ENCODE measurements around the gene COQ8A.
"Not testable (repeated sequence)": the region's sequence is repeated elsewhere in the genome, so short reads cannot be mapped to it uniquely, and the experiment has no call there.

COQ8A gene

DNA sequence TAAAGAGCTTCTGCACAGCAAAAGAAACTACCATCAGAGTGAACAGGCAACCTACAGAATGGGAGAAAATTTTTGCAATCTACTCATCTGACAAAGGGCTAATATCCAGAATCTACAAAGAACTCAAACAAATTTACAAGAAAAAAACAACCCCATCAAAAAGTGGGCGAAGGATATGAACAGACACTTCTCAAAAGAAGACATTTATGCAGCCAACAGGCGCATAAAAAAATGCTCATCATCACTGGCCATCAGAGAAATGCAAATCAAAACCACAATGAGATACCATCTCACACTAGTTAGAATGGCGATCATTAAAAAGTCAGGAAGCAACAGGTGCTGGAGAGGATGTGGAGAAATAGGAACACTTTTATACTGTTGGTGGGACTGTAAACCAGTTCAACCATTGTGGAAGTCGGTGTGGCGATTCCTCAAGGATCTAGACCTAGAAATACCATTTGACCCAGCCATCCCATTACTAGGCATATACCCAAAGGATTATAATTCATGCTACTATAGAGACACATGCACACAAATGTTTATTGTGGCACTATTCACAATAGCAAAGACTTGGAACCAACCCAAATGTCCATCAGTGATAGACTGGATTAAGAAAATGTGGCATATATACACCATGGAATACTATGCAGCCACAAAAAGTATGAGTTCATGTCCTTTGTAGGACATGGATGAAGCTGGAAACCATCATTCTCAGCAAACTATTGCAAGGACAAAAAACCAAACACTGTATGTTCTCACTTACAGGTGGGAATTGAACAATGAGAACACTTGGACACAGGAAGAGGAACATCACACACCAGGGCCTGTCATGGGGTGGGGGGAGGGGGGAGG, 10.6 kb upstream of the COQ8A start:
- H2BK120ac ChIP-seq (ENCODE audit: low read depth, low read length), result not testable (repeated sequence)

DNA sequence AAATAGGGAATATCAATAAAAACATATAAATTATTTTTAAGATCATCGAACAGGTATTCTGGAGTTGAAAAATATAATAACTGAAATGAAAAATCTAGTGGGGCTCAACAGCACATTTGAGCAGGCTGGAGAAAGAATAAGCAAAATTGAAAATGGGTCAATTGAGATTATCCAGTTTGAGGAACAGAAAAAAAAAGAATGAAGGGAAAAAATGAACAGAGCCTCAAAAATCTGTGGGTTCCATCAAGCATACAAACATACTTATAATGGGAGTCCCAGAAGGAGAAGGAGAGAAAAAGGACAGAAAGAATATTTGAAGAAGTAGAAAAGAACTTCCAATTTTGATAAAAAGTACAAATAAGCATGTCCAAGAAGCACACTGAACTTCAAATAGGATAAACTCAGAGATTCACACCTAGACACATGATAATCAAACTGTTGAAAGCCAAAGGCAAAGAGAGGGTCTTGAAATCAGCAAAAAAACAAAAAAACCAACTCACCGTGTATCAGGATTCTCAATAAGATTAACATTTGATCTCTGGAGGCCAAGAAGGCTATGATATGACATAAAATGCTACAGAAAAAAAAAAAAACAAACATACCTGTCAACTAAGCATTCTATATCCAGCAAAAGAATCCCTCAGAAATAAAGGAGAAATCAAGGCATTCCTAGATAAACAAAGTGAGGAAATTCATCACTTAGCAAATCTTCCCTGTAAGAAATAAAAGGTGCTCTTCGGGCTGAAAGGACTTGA, 5.4 kb upstream of the COQ8A start:
- DNase-seq, result no peak

More for the DNA sequence above, 10.6 kb upstream of the COQ8A start:
- not testable (repeated sequence) for H3K9ac ChIP-seq (ENCODE audit: low read length); DNase-seq; H4K8ac ChIP-seq (ENCODE audit: low read depth, low read length); H3K27me3 ChIP-seq (ENCODE audit: insufficient read depth, low read length, poor library complexity); H3K23ac ChIP-seq (ENCODE audit: low read length); H3K4me2 ChIP-seq (ENCODE audit: low read length); H3K56ac ChIP-seq (ENCODE audit: low read length); H3K4ac ChIP-seq (ENCODE audit: low read depth, low read length); H3K18ac ChIP-seq (ENCODE audit: low read length); H3K36me3 ChIP-seq (ENCODE audit: control insufficient read depth, insufficient read depth, low read length); H3K4me1 ChIP-seq (ENCODE audit: control insufficient read depth, low read depth, low read length); H3K79me2 ChIP-seq (ENCODE audit: control insufficient read depth, insufficient read depth, low read length); H2BK15ac ChIP-seq (replicated peaks; ENCODE audit: low read depth); H2AK5ac ChIP-seq (ENCODE audit: low read length); H3K4me3 ChIP-seq (ENCODE audit: low read length); H3K27ac ChIP-seq (ENCODE audit: low read depth, low read length); H4K5ac ChIP-seq (ENCODE audit: low read length); H2BK5ac ChIP-seq (ENCODE audit: low read length); H3K79me1 ChIP-seq (ENCODE audit: low read length)
- WGBS (ENCODE audit: extremely low coverage, insufficient coverage, low lambda C conversion rate), result no CpG with 5 or more reads among the region's 5 CpGs

DNA sequence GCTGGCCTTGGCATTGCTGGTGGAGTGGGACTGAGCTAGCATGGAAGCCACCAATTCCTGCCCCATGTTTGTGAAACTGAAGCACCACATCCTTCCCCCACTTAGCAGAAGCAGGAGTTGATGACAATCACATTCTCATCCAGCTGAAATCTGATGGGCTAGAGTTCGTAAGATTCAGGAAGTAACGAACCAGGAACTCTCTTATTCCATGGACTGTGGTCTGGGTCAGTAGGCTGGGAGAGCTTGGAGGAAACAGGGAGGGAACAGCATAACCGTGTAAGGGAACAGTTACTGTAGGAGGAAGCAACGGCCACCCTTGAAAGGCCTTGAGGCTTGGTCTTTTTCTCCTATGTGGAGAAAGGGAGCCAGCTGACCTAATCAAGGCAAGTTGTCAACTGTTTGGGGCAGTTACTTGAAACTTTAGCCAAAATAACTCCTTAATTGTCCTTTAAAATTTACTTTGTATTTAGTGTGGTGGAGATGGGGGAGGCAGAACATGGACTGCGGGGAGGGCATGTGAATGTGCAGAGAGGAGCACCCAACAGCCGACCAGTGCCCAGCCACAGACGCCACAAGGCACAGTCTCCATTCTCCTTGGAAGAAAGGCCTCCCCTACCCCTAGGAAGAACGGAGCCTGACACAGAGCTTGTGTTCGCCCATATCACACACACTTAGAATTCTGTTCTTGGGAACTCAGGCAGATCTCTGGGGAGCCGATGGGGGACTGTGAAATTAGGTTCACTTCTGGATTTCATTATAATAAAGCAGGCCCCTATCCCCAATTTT, 2.0 kb upstream of the COQ8A start:
- no peak overlapping the region for H3K27ac ChIP-seq (ENCODE audit: low read depth, low read length)
- no peaks in the 10 kb centered on the region for H3K79me2 ChIP-seq (ENCODE audit: control insufficient read depth, insufficient read depth, low read length)
- no CpG with 5 or more reads among the region's 10 CpGs for WGBS (ENCODE audit: extremely low coverage, insufficient coverage, low lambda C conversion rate)

More for the DNA sequence above, 5.4 kb upstream of the COQ8A start:
- Histone ChIP-seq H4K8ac (ENCODE audit: low read depth, low read length) (no peak overlapping the region), H2BK120ac (ENCODE audit: low read depth, low read length) (no peak overlapping the region), H3K4me1 (ENCODE audit: control insufficient read depth, low read depth, low read length) (peaks cover 4% of the 10 kb centered on the region), H3K36me3 (ENCODE audit: control insufficient read depth, insufficient read depth, low read length) (no peaks in the 10 kb centered on the region), H3K79me1 (ENCODE audit: low read length) (no peaks in the 10 kb centered on the region), H2AK5ac (ENCODE audit: low read length) (no peak overlapping the region), H3K18ac (ENCODE audit: low read length) (no peak overlapping the region), H3K4ac (ENCODE audit: low read depth, low read length) (no peak overlapping the region), H3K79me2 (ENCODE audit: control insufficient read depth, insufficient read depth, low read length) (no peaks in the 10 kb centered on the region), H2BK15ac (replicated peaks; ENCODE audit: low read depth) (no peak overlapping the region), H3K27ac (ENCODE audit: low read depth, low read length) (no peak overlapping the region), H3K56ac (ENCODE audit: low read length) (no peak overlapping the region), H4K5ac (ENCODE audit: low read length) (no peak overlapping the region), H3K4me2 (ENCODE audit: low read length) (no peak overlapping the region), H2BK5ac (ENCODE audit: low read length) (no peak overlapping the region), H3K9ac (ENCODE audit: low read length) (no peak overlapping the region), H3K27me3 (ENCODE audit: insufficient read depth, low read length, poor library complexity) (no peaks in the 10 kb centered on the region), H3K23ac (ENCODE audit: low read length) (no peak overlapping the region), H3K4me3 (ENCODE audit: low read length) (no peak overlapping the region)
- no CpG with 5 or more reads among the region's 3 CpGs for WGBS (ENCODE audit: extremely low coverage, insufficient coverage, low lambda C conversion rate)

DNA sequence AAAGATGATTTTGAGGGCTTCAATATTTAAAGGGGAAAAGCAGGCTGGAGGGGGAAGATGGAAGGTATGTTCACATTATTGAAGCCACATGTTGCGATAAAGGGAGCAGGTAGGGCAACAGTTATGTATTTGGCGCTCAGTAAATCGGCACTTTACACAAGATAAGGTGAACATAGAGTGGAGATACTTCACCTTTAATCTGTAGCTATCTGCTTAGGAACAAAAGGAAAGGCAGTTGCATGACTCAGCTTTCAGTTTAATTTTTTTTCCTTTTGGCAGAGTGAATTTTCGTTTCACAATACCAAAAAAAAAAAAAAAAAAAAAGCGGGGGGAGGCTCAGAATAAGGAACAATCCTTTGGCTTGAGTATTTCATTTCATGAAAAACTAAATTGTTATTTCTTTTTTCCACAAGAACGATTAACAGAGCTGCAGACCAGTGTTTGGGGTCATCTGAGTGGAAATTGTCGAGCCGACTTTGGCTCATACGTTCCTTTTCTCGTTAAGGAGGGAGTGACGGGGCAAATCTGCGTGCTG, 1.1 kb upstream of the COQ8A start:
- Histone ChIP-seq H2AK5ac (ENCODE audit: low read length) (no peak overlapping the region), H3K4me3 (ENCODE audit: low read length) (peak overlapping the region; percentile 41), H3K9ac (ENCODE audit: low read length) (peak overlapping the region; percentile 96), H3K18ac (ENCODE audit: low read length) (peak overlapping the region; percentile 85), H3K56ac (ENCODE audit: low read length) (peak overlapping the region; percentile 96), H3K27ac (ENCODE audit: low read depth, low read length) (peak overlapping the region; percentile 91), H3K79me2 (ENCODE audit: control insufficient read depth, insufficient read depth, low read length) (no peaks in the 10 kb centered on the region), H3K27me3 (ENCODE audit: insufficient read depth, low read length, poor library complexity) (no peaks in the 10 kb centered on the region), H3K4ac (ENCODE audit: low read depth, low read length) (peak overlapping the region; percentile 70), H2BK5ac (ENCODE audit: low read length) (peak overlapping the region; percentile 39), H3K23ac (ENCODE audit: low read length) (no peak overlapping the region), H3K79me1 (ENCODE audit: low read length) (peaks cover 4% of the 10 kb centered on the region), H3K4me2 (ENCODE audit: low read length) (peak overlapping the region; percentile 71), H3K4me1 (ENCODE audit: control insufficient read depth, low read depth, low read length) (peaks cover 6% of the 10 kb centered on the region), H4K8ac (ENCODE audit: low read depth, low read length) (no peak overlapping the region), H4K5ac (ENCODE audit: low read length) (no peak overlapping the region), H2BK15ac (replicated peaks; ENCODE audit: low read depth) (no peak overlapping the region), H2BK120ac (ENCODE audit: low read depth, low read length) (no peak overlapping the region), H3K36me3 (ENCODE audit: control insufficient read depth, insufficient read depth, low read length) (no peaks in the 10 kb centered on the region)
- whole genome bisulfite sequencing (ENCODE audit: extremely low coverage, insufficient coverage, low lambda C conversion rate), result no CpG with 5 or more reads among the region's 12 CpGs
- peak; percentile 20 for DNase-seq

More for the DNA sequence above, 2.0 kb upstream of the COQ8A start:
- H3K9ac ChIP-seq (ENCODE audit: low read length), result no peak overlapping the region
- H2BK5ac ChIP-seq (ENCODE audit: low read length), result no peak overlapping the region
- no peak overlapping the region for H3K4me3 ChIP-seq (ENCODE audit: low read length)
- no peak overlapping the region for H3K4me2 ChIP-seq (ENCODE audit: low read length)
- H3K36me3 ChIP-seq (ENCODE audit: control insufficient read depth, insufficient read depth, low read length), result no peaks in the 10 kb centered on the region
- H4K5ac ChIP-seq (ENCODE audit: low read length), result peak overlapping the region; percentile 66
- H3K4ac ChIP-seq (ENCODE audit: low read depth, low read length), result no peak overlapping the region
- H4K8ac ChIP-seq (ENCODE audit: low read depth, low read length), result no peak overlapping the region
- no peaks in the 10 kb centered on the region for H3K27me3 ChIP-seq (ENCODE audit: insufficient read depth, low read length, poor library complexity)
- DNase-seq, result no peak
- peaks cover 6% of the 10 kb centered on the region for H3K4me1 ChIP-seq (ENCODE audit: control insufficient read depth, low read depth, low read length)
- no peak overlapping the region for H2BK15ac ChIP-seq (replicated peaks; ENCODE audit: low read depth)
- H3K56ac ChIP-seq (ENCODE audit: low read length), result peak overlapping the region; percentile 53
- H3K79me1 ChIP-seq (ENCODE audit: low read length), result peaks cover 4% of the 10 kb centered on the region
- H2BK120ac ChIP-seq (ENCODE audit: low read depth, low read length), result no peak overlapping the region
- H3K23ac ChIP-seq (ENCODE audit: low read length), result no peak overlapping the region
- H2AK5ac ChIP-seq (ENCODE audit: low read length), result no peak overlapping the region
- H3K18ac ChIP-seq (ENCODE audit: low read length), result no peak overlapping the region

DNA sequence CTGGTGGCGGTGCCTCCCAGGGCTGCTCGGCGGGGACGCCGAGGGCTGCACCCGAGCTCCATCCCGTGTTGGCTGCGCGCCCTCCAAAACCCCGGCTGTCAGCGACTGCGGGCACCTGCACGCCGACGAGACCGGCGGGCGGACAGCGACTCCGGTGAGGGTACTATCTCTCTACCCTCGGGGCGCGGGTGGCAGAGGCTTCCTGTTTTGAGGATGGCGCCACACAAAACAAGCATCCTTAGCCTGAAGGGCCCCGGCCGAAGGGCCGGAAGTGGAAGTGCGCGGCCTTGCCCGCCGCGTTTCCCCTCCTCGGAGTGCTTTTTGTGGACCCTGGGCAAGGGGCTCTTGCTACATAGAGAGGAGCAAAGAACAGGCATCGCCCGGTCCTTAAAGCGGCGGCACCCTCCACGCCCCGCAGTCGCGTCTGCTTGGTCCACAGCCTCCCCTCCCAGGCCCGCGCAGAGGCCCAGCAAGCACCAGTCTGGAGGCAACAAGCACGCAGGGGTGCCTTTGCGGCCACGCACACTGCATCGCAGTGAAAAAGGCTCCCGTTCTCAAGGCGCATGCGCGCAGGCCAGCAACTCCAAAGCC, 561 bp upstream of the COQ8A start:
- Histone ChIP-seq H3K56ac (ENCODE audit: low read length) (peak overlapping the region; percentile 96), H2AK5ac (ENCODE audit: low read length) (no peak overlapping the region), H3K18ac (ENCODE audit: low read length) (peak overlapping the region; percentile 85), H3K4me1 (ENCODE audit: control insufficient read depth, low read depth, low read length) (peaks cover 6% of the 10 kb centered on the region), H3K36me3 (ENCODE audit: control insufficient read depth, insufficient read depth, low read length) (no peaks in the 10 kb centered on the region), H2BK5ac (ENCODE audit: low read length) (peak overlapping the region; percentile 82), H4K8ac (ENCODE audit: low read depth, low read length) (no peak overlapping the region), H3K4me2 (ENCODE audit: low read length) (peak overlapping the region; percentile 71), H2BK120ac (ENCODE audit: low read depth, low read length) (no peak overlapping the region), H3K4ac (ENCODE audit: low read depth, low read length) (peak overlapping the region; percentile 70), H3K27ac (ENCODE audit: low read depth, low read length) (peak overlapping the region; percentile 91), H4K5ac (ENCODE audit: low read length) (no peak overlapping the region), H2BK15ac (replicated peaks; ENCODE audit: low read depth) (no peak overlapping the region), H3K79me1 (ENCODE audit: low read length) (peaks cover 4% of the 10 kb centered on the region), H3K4me3 (ENCODE audit: low read length) (peak overlapping the region; percentile 42), H3K23ac (ENCODE audit: low read length) (no peak overlapping the region), H3K79me2 (ENCODE audit: control insufficient read depth, insufficient read depth, low read length) (no peaks in the 10 kb centered on the region), H3K9ac (ENCODE audit: low read length) (peak overlapping the region; percentile 96), H3K27me3 (ENCODE audit: insufficient read depth, low read length, poor library complexity) (no peaks in the 10 kb centered on the region)
- no CpG with 5 or more reads among the region's 51 CpGs for WGBS (ENCODE audit: extremely low coverage, insufficient coverage, low lambda C conversion rate)
- DNase-seq, result no peak

Measured in mesendoderm (in vitro differentiated cells).